HG03097 (cell line): Measurements from ENCODE around the gene SARS2.
"Not testable (repeated sequence)": the region's sequence is repeated elsewhere in the genome, so short reads cannot be mapped to it uniquely, and the experiment has no call there.

Experiments used
- ATAC-seq: cut with Tn5 transposase; IDR thresholded peaks from one replicate; pipeline ENCODE4 v1.9.1; 2021; ENCODE audit not compliant: unreplicated experiment, low FRiP score

The SARS2 gene

DNA sequence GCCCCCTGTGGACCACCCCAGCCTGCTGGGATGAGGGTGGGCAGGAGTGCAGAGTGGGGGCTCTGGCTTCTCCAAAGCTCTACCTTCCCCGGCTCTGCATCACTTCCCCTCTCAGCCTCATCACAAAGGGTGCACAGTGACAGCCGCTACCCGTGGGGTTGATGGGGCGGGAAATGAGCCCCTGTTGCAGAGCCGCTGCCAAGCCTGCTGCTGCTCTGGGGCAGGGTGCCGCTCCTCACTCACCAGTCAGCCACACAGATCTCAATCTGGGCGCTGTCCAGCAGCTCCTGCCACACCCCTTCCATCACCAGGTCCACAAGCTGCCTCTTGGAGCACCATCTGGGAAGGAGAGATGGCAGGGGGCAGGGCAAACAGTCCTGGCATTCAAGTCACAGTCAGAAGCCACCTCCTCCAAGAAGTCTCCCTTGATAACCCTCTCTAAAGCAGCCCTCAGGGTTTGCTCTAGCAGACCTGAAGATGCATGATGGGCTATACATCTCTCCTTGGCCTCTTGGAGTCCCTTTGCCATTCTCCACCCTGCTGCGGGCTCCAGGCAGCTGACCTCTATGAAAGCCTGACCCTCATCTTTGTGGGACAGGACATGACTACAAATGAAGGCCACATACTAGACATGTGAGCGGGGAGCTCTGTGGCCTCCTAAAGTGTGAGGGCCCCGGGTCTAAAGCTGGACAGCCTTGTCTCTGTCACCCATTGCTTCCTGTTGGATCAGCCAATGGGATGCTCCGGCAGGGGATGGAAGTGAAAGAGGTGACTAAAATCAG is 15.9 kb upstream of the SARS2 start:
- no peak for ATAC-seq

DNA sequence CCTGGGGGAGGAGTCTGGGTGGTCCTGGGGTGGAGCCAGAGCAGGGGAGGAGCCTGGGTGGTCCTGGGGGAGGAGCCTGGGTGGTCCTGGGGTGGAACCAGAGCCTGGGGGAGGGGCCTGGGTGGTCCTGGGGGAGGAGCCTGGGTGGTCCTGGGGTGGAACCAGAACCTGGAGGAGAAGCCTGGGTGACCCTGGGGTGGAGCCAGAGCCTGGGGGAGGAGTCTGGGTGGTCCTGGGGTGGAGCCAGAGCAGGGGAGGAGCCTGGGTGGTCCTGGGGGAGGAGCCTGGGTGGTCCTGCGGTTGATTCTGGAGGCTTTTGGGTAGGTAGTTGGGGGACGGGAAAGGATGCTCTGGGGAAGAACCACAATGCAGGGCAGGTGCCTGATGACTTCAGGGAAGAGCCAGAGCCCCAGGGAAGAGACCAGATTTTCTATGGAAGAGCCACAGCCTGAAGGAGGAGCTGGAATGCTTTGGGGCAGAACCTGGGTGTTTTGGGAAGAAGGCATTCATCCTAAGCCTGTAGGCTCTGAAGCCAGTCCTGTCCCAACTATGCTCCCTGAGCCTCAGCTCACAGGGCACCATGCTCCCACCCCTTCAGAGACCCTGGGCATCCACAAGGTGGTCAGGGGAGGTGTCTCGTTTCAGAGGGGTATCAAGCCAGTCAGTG is 15.1 kb upstream of the SARS2 start:
- no peak for ATAC-seq

DNA sequence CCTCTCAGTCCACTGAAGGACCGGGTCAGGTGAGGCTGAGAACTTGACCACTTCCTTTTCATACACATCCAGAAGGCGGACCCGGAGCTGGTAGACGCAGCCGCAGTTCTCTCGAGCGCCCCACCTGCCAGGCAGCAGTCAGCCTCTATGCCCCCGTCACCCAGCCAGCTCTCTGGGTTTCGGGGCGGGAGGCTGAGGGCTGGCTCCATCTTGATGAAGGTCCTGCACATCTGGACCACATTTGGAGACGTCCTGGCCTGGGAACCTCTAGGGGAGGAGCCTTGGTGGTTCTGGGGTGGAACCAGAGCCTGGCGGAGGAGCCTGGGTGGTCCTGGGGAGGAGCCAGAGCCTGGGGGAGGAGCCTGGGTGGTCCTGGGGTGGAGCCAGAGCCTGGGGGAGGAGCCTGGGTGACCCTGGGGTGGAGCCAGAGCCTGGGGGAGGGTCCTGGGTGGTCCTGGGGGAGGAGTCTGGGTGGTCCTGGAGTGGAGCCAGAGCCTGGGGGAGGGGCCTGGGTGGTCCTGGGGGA is 14.5 kb upstream of the SARS2 start:
- ATAC-seq, result no peak

DNA sequence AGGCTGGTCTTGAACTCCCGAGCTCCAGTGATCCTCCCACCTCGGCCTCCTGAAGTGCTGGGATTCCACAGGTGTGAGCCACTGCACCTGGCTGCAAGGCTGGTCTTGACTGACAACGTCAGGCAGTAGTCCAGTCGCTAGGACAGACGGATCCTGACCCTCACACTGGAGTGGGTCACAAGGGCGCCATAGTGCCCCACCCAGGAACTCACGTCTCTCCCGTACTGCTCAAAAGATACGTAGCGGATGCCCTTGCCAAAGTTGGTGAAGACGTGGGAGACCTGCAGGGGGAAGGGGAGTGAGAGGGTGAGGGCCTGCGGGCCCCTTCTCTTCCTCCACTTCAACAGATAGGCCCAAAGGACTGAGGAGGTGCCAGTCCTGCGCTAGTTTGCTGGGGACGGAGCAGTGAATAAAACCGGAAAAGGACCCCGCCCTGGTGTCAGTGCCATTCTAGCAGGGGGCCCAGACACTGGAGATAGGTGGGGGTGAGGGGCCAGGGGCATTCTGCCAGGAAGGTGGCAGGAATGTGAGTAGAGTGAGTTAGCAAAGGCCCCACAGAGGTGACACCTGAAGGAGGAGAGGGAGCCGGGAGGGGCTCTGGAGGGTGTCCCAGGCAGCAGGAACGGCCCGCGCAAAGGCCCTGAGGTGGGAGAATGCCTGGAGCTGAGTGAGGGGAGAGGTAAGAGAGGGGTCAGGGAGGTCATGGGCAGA is 12.1 kb upstream of the SARS2 start:
- no peak for ATAC-seq

DNA sequence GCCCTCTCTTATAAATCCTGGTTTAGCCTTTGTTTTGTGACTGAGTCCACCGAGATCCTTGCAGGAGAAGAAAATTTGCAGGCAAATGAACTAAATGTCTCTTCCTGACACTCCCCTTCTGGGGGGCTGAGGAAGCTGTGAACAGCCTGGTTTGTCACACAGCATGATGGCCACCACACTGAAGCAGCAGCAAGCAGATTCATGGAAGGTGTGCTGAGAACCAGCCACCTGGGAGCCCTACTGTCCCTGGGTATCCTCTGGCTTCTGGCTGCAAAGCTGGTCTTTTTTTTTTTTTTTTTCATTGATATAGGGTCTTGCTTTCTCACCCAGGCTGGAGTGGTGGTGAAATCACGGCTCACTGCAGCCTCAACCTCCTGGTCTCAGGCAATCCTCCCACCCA is 11.4 kb upstream of the SARS2 start:
- no peak for ATAC-seq

DNA sequence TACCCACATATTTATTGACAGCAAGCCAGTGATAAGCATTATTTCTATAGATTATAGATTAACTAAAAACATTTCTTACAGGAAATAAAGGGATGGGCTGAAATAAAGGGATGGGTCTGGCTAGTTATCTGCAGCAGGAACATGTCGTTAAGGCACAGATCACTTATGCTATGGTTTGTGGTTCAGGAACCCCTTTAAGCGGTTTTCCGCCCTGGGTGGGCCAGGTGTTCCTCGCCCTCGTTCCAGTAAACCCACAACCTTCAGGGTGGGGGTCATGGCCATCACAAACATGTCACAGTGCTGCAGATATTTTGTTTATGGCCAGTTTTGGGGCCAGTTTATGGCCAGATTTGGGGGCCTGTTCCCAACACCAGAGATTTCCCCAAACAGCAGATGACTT is 10.9 kb upstream of the SARS2 start:
- ATAC-seq, result not testable (repeated sequence)

DNA sequence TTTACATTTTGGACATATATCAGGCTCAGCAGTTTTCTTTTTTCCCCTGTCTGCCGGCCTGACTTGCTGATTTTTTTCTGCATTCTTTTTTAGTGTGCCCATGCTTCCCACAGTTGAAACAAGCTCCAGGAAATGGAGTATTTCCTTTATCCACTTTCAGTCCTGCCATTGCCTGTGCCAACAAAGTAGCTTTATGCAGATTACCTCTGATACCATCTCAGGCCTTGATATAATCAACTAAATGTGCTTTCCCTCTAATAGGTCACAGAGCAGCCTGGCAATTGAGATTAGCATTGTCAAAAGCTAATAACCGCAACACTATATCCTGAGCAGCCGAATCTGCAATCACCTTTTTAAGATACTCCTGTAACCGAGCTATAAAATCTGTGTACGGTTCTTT is 9.4 kb upstream of the SARS2 start:
- ATAC-seq, result no peak

DNA sequence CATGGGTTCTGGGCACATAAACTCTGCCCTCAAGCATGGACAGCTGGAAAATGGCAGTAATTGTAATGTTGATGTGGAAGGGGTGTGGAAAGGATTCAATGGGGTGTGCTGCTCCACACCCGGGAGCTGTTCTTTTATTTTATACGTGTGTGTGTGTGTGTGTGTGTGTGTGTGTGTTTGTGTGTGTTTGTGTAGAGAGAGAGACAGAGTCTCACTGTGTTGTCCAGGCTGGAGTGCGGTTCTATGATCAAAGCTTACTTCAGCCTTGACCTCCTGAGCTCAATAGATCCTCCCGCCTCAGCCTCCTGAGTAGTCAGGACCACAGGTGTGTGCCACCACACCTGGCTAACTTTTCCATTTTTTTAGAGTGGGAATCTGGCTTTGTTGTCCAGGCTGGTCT is 3.0 kb upstream of the SARS2 start:
- no peak for ATAC-seq

DNA sequence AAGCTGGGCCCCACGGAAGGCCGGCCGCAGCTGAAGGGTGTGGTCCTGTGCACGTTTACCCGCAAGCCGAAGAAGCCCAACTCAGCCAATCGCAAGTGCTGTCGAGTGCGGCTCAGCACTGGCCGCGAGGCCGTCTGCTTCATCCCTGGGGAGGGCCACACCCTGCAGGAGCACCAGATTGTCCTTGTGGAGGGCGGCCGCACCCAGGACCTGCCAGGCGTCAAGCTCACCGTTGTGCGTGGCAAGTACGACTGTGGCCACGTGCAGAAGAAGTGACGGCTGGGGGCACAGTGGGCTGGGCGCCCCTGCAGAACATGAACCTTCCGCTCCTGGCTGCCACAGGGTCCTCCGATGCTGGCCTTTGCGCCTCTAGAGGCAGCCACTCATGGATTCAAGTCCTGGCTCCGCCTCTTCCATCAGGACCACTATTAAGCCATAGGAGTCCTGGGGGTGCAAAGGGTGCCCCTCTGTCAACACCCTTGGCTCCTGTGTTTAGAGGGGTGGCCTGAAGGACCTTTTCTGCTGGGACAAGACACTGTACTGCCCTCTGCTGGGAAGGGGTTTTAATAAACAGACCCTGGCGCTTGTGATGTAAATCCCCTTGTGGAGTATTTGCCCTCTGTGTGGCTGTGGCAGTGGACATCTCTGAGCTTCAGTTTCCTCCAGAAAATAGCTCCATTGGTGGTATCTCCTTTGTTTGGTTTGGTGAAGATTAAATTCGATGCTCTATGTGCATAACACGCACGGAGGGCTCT is 2.0 kb upstream of the SARS2 start:
- ATAC-seq, result no peak

DNA sequence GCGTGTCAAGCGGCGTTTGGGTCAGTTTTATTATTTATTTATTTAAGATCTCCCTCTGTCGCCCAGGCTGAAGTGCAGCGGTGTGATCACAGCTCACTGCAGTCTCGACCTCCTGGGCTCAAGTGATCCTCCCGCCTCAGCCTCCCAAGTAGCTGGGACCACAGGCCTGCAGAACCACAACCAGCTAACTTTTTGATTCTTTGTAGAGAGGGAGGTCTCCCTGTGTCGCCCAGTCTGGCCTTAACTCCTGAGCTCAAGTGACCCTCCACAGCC is 894 bp upstream of the SARS2 start:
- ATAC-seq, result no peak

DNA sequence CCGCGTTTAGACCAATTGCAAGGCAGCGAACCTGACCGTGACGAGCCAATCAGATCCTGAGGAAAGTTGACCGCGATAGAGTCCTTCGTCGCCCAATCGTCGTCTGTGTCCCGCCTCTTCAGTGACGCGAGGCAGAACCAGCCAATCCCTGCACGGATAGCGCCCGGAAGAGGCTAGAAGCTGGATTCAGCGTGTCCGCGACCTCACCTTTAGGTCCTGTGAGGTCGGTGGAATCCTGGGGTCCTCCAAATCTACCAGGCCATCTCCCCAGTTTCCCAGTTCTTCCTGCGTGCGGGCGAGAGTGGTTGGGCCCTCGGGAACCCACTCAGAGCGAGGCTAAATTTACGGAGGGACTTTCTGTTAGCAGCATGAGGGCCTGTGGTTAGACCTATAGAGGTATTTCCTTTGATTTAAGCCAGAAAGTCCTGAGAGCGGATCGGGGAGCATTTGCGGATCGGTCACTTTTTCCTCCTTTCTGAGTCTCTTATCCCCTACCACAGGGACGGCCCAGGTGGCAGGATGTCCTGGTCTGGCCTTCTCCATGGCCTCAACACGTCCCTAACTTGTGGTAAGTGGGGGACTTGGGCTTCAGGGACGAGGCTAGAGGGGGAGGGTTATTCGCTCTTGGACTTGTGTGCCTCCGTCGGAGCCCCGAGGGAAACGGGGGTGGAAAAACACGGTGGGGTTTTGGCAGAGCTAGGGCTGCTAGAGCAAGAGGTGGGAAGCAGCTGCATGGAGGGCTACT is 385 bp upstream of the SARS2 start, which contains the start of gene MRPS12:
Gene MRPS12 (plus strand): TSS at position 169 of the 745 bp plus-strand sequence. CDS start 351 bp downstream, at position 520.
- ATAC-seq, result peak; percentile 87

DNA sequence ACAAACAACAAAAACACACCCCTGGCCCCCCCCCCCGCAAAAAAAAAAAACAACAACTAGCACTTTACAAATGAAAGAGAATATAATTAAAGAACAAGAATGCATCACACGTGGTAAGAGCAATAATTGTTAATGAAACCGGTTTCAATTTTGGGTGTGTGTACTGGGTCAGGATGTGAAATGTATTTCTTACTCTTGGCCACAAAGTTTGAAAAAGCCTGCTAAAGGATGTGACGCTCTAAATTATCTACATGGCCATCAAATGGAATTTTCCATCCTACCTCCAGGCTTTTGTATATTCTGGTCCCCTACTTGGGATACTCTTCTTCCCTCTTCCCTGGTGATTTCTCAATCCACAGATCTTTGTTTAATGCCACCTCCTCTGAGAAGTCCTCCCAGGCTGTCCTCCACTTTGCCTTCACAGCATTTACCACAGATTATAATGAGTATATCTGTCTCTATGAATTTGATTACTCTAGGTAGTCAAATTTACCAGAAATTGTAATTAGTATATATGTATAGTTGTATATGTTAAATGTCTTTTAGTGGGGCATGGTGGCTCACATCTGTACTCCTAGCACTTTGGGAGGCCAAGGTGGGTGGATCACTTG is 2.1 kb downstream of the SARS2 start:
- ATAC-seq, result no peak

DNA sequence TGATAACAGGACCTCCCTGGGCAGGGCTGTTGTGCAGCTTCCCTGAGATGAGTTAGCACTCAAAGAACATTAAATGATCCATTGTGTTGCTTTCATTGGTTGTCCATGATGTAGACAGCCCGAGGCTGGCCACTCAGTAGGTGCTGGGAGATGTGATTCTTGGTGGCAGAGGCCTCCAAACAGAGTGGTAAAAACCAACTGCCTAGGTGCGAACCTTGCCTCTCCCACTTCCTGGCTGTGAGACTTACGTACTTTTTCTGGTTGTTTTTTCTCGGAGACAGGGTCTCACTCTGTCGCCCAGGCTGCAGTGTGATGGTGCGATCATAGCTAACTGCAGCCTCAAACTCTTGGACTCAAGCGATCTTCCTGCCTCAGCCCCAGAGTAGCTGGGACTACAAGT is 6.2 kb downstream of the SARS2 start:
- ATAC-seq, result no peak

DNA sequence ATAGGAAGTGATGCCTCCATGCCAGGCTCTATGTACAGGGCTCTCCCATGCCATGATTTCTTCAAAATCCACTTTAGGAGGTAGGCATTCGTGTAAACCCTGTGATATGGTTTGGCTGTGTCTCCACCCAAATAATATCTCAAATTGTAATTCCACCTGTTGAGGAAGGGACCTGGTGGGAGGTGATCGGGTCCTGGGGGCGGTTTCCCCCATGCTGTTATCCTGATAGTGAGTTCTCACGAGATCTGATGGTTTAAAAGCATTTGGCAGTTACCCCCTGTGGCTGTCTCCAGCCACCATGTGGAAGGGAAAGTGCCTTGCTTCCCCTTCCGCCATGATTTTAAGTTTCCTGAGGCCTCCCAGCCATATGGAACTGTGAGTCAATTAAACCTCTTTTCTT is 8.1 kb downstream of the SARS2 start:
- ATAC-seq, result no peak

DNA sequence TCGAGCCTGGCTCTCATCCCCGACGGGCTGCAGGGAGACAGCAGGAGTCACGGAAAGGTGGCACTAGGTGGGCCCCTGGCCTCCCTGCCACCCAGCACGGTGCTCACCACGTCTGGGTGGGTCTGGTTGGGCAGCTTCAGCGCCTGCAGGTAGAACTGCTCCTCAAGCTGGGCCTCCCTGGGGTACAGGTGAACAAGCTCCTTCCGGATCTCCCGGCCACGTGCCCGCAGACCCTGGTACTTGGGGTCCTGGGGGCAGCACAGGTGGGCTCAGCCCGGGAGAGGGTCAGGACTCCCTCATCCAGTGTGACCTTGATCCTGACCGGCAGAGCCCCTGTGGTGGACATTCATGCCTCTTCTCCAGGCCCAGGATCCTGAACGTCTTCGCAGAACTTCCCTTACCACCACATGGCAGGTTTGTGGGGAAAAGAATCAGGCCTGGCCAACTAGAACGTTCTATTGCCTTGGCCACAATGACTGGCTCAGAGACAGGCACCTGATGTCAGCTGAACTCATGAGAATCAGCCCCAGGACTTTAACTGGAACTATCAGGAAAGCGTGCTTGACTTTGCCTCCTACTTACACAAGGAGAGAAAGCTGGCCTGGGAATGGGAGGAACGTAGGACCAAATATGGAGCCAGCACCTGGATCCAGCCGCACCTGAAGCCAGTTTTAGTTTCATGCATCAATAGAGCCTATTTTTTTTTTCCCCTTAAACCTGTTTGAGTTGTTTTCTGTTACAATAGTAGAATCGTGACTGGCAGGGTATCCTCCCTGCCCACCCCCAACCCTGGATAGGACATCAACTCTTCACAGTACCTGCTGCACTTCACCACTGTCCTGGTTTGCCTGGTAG is 8.9 kb downstream of the SARS2 start:
- ATAC-seq, result no peak

DNA sequence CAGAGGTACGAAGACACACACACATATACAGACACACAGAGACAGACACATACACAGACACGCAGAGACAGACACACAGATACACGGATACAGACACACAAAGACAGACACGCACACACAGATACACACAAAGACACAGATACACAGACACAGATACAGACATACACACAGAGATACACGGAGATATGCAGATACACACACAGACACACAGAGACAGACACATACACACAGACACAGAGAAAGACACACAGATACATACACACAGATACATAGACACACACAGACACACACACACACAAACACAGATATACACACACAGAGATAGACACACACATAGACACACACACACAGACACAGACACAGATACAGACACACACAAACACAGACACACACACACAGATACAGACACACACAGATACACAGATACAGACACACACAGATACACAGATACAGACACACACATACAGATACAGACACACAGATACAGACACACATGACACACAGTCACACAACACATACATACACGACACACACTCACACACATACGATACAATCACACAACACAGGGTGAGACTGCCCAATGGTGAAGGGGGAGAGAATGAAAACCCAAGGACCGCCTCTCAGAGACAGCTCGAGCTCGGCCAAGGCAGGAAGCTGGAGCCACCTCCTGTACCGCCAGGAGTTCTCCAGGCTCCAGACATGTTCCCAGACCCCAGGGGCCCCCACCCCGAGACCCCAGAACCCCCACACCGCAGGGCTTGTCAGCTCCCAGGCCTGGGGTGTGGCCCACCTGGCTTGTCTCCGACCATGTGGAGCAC is 9.8 kb downstream of the SARS2 start:
- ATAC-seq, result no peak

DNA sequence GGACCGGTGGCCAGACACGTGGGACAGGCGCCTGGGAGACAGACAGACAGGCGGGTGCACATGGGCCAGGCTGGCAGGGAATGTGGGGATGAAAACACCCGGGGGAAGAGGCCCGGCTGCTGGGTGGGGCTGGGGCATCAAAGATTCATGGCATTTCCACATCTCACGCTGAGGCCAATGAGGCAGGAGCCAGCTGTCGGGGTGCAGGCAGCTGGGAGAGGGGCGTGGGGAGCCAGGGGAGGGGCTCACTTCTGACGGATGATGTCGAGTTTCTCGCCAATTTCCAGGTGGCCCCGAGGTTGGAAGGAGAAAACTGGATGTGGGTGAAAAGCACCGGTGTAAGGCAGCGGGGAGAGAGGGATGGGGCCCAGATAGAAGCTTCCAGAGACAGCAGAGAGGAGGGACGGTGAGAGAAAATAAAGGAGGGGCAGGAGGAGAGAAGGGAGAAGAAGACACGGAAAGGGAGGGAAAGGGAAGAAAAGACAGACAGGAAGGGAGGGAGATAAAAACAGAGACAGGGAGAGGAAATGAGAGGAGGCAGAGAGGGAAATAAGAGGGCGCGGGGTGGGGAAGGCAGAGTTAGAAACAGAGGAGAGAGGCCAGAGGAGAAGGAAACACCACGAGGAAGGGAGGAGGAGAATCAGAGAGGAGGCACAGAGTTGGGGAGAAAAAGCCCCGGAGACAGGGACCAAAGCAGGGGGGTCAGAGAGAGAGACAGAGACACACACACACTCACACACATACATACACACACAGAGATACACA is 10.5 kb downstream of the SARS2 start:
- no peak for ATAC-seq
